ENCODE results near the gene PCDHGA1.
A peak's percentile ranks its signal among the peaks of the same experiment; 100 is the strongest.

PCDHGA1 gene

DNA sequence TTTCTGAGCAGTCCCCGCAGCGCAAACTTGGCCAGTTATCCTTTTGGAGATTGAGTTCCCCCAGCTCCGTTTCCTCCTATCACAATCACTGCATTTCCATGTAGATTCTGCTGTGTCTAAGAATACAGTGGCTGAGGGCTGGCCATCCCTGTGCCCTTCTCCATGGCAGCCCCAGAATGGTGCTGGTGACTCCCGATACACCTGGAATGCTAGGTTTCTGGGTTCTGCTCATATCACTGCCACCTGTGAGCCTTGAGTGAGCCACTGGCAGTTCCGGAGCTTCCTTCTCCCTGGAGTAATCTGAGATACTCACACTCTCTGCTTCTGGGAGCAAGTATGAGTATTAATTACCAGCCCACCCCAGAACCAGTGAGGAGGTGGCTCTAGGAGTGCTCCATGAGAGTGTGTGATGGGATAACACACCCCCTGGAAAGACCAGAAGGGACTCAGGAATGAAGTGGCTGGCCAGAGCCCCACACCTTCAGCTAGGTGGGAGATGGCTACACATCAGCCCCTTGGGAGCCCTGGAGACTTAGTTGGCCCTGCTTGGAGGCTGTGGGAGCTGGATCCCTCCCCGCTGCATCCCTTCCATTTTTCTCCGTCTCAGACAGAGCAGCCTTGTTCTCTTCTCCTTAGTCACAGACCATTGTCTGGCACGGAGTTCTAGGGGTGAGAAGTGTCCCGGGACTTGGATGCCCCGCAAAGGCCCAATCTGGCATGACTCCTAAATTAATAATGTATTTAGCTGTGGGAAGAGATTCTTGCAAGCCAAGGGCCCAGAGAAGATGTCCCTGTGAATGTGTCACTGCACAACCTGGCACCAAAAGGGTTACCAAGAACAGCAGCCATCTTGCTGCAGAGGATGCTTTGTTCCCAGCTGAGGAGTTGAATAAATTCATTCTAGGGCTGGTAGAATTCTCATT lies 163.4 kb downstream of the PCDHGA1 start:
- DNase-seq, result no peak

GRCh38 chr5:141494761-141495452 lies 164.6 kb downstream of the PCDHGA1 start:
- no peak for DNase-seq

GRCh38 chr5:141495453-141495811 lies 165.1 kb downstream of the PCDHGA1 start:
- DNase-seq, result no peak

- DNase-seq, result no peak
Measured at GRCh38 chr5:141496038-141496437, 165.7 kb downstream of the PCDHGA1 start.

GRCh38 chr5:141501761-141502160 lies 171.4 kb downstream of the PCDHGA1 start:
- DNase-seq, result no peak

- no peak for DNase-seq
Measured at GRCh38 chr5:141503681-141504080, 173.4 kb downstream of the PCDHGA1 start.

- no peak for DNase-seq
Measured at GRCh38 chr5:141504216-141504615, 173.9 kb downstream of the PCDHGA1 start.

- no peak for DNase-seq
Measured at GRCh38 chr5:141506381-141507155, 176.3 kb downstream of the PCDHGA1 start.

DNA sequence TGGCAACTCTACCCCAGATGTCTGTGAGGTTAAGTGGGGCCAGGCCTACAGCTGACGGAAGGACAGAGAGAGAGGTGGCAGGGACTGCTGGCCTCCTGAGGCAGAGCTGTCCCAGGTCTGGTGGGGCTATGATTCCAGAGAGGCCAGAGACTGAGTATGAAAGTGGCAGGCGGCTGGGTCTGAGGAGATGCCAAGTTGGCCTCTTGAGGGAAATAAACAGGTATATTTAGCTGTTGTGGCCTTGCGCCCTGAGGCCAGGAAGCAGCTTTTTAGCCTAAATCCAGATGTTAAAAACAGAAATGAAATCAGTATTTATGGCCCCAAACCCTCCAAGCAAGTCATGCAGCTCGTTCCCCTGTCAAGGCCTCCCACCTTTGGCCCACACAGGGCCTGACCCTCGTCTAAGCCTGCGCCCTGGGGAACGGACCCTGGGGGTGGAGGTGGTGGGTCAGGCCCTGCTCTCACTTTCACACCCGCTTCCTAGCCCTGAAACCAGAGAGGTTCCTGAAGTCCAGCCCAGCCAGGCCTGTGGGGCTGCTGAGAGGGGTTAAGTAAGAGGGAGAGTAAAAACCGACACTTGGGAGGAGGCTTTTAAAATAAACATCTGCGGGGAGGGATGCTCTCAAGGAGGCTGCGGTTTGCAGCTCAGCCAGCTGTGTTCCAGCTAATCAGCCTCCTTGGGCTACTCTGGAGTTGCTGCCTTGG lies 177.2 kb downstream of the PCDHGA1 start:
- DNase-seq, result no peak

GRCh38 chr5:141508440-141508797 lies 178.1 kb downstream of the PCDHGA1 start:
- DNase-seq, result no peak

DNA sequence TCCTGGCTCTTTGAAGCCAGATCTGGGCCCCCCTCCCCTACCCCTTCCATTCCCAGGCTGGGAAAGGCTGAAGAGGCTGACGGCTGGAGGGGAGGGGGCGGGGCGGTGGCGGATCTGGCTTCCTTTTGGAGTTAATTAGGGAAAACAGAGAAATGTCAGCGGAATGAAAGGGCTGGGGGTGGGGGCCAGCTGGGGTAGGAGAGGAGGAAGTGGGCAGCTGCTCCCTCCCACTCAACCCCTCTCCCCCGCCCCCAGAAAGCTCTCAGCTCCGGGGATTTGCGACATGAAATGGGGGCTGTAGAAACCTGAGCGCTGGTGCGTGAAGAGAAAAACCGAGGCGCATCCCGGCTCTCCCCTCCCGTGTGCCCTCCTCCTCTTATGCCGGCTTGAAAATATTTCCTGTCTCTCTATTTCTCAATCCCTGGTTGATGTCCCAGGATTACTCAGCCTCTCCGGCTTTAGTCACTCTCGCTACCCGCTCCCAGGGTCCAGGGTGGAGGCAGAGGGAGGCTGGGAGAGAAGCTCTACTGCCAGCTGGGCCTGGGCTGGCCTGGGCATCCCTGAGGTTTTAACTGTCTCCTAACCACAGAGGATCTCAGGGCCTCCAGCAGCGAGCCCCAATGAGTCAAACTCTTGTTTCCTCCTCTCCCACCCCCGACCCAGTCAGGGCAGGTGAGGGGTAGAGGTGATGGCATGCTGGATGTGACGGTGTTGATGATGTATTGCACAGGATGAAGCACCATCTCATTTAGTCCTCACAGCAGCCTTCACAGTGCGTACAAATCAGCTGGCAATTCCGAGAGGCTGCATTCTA lies 178.7 kb downstream of the PCDHGA1 start:
- peak in 1 of 2 experiments; percentile 53 for DNase-seq

DNA sequence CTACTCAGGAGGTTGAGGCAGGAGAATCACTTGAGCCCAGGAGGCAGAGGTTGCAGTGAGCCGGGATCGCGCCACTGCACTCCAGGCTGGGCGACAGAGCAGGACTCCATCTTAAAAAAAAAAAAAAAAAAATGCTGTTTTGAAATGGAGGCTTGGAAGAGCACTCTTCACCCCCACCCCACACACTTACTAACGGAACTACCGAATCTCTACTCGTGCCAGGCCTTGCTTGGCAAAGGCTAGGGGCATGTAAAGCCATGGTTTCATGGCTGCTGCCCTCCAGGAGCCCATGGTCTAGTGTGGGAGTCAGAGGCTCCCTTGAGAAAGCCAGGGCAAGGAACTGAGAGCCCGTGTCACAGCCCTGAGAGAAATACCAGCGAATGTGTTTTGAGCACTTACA lies 179.8 kb downstream of the PCDHGA1 start:
- no peak for DNase-seq

- no peak for DNase-seq
Measured at GRCh38 chr5:141510850-141511601, 180.7 kb downstream of the PCDHGA1 start.

- no peak for DNase-seq
Measured at GRCh38 chr5:141511771-141512325, 181.5 kb downstream of the PCDHGA1 start.

GRCh38 chr5:141512390-141512910 lies 182.1 kb downstream of the PCDHGA1 start:
- peak; percentile 70 to 93 for DNase-seq

- peak; percentile 32 to 74 for DNase-seq
Measured at GRCh38 chr5:141512911-141513626, 182.8 kb downstream of the PCDHGA1 start.

GRCh38 chr5:141513627-141514329 lies 183.5 kb downstream of the PCDHGA1 start:
- peak; percentile 53 to 77 for DNase-seq

DNA sequence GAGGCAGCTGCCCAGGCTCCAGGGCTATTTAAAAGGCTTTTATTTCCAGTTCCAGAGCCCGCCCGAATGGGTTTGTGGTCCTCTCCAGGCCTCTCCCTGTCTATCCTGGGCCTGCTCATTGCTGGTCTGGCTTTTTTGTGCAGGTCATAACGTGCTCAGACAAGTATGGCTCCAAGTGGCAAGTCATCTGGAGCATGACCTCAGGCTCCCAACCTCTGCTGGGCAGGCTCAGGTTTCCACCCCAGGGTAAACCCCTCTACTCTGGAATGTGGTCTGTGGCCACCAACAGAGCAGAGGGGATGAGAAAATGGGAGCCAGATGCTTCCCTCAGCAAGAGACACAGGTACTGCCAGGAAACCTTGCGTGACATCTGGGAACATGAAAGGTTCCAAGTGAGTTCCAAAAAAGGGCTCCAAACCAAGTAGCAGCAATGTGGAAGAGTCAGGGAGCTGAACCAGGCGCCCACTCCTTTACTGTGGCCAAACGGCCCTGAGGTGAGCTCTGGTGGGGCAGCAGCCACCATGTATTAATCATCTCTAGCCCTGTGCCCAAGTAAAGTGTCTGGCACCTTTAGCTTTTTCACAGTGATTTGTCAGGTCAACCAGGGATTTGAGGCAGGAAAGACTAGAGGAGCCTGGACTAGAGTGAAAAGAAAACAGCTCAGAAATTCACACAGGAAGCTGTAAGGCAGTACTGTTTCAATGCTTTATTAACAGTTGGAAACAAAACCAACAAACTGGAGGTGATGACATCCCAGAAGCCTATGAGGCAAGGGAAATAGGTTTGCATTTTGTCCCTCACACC lies 184.2 kb downstream of the PCDHGA1 start:
- no peak for DNase-seq

Data from NCI-H526 (cell line).